ENCODE data around the gene ZNF837. TPM values are rescaled to one million over a fixed set of nuclear protein-coding genes. Genes with fewer than 3 reads are reported as not detected.
A peak's percentile ranks its signal among the peaks of the same experiment; 100 is the strongest.

ZNF837 gene
- total RNA-seq, 1 experiment from 2014 or later = 4.9 TPM

DNA sequence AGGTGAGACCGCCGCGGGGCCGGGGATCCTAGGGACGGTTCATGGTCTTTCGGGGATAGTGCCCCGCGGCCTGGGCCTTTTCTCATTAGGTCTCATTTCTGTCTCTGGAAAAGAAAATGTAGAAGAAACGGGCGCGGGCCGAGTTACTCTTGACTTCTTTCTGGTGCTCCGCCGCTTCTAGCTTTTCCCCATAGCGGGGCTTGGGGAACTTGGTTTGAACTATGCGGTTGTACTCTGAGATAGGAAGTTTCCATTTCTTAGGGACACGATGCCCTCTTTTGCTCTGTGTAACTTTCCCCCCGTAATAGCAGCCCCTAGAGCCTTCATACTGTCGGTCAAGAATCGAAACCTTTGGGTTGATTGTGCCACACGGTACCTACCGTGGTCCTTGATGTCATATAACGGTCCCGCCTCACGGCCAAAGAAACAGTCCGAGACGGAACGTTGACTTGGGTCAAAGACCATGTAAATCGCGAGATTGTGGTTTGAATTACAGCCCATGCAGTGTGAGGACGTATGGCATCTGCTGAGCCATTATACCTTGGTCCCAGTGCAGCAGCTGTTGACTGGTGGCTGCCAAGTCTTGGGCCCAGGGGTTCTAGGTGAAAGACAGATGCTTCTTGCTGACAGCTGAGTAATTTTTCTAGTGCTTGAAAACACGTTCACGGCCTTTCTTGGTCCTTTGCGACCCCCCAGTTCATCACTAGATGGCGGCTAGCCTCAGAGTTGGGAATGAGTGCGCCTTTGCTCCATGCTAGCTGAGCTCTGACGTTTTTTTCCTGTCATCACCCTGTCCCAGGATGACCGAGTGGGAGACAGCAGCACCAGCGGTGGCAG, 6.7 kb upstream of the ZNF837 start:
- no peaks in the 10 kb centered on the region for H3K9me3 Mint-ChIP-seq
- no peak for DNase-seq (ENCODE audit: low spot score)
- peak overlapping the region; percentile 96 for H3K4me3 Mint-ChIP-seq
- peaks cover 22% of the 10 kb centered on the region for H3K4me1 Mint-ChIP-seq
- ChIA-PET CTCF (interaction anchor here (0.6 kb wide), 1 partner anchor 82 kb away, joined by 3 read pairs; no protein-coding TSS in a partner anchor), POLR2A (interaction anchor here (1.1 kb wide), 1 partner anchor 25 kb away, joined by 3 read pairs; the partner anchor contains the start of gene ZNF497)
- TF ChIP-seq ZNF232 (CRISPR knock-in tag; IDR thresholded peaks at IDR 0.05) = no peak
- TF ChIP-seq CREM (CRISPR knock-in tag; IDR thresholded peaks at IDR 0.05) = 0 out of 2 replicates have a peak, but pooled peaks have one; percentile 38
- H3K36me3 Mint-ChIP-seq = peaks cover 39% of the 10 kb centered on the region
- H3K27ac Mint-ChIP-seq = peak overlapping the region; percentile 70
- no peaks in the 10 kb centered on the region for H3K27me3 Mint-ChIP-seq (ENCODE audit: low read depth)
- no peak for ATAC-seq

- Mint-ChIP-seq H3K4me3 (peak within 1 kb of the TSS; percentile 96), H3K4me1 (peaks cover 22% of the 10 kb centered on the region), H3K27ac (peak within 1 kb of the TSS; percentile 98), H3K9me3 (no peaks in the 10 kb centered on the region), H3K36me3 (peaks cover 35% of the 10 kb centered on the region), H3K27me3 (ENCODE audit: low read depth) (no peaks in the 10 kb centered on the region)
- ChIA-PET CTCF (interaction anchor here (0.6 kb wide), 1 partner anchor 98 kb away, joined by 4 read pairs; no protein-coding TSS in a partner anchor), POLR2A (interaction anchor here (0.6 to 1.1 kb wide), 3 partner anchors 24 to 189 kb away, joined by 3 to 4 read pairs (median 3); partner anchors contain the start of gene ZNF497)
- DNase-seq (ENCODE audit: low spot score) (peak; percentile 92), ATAC-seq (peak; percentile 88)
- TF ChIP-seq PRDM15 (CRISPR knock-in tag; IDR thresholded peaks at IDR 0.05) (peak; percentile 20; the same call in 1 of the 2 replicates), SP1 (CRISPR knock-in tag; conservative IDR thresholded peaks at IDR 0.05) (peak; percentile 85), ZNF232 (CRISPR knock-in tag; IDR thresholded peaks at IDR 0.05) (no peak), TCF7 (CRISPR knock-in tag; IDR thresholded peaks at IDR 0.05; ENCODE audit: low read depth) (0 out of 2 replicates have a peak, but pooled peaks have one; percentile 15), ELF4 (CRISPR knock-in tag; IDR thresholded peaks at IDR 0.05; ENCODE audit: low read depth) (0 out of 2 replicates have a peak, but pooled peaks have one; percentile 31), CREB1 (CRISPR knock-in tag; IDR thresholded peaks at IDR 0.05) (peak; percentile 89), HMGXB4 (CRISPR knock-in tag; IDR thresholded peaks at IDR 0.05) (peak; percentile 74; the same call in 1 of the 2 replicates), ZBTB21 (CRISPR knock-in tag; IDR thresholded peaks at IDR 0.05; ENCODE audit: borderline replicate concordance) (no peak), NR2C2 (CRISPR knock-in tag; IDR thresholded peaks at IDR 0.05) (peak; percentile 97), NFE2L1 (CRISPR knock-in tag; IDR thresholded peaks at IDR 0.05) (peak; percentile 70; the same call in 1 of the 2 replicates), ZNF263 (CRISPR knock-in tag; IDR thresholded peaks at IDR 0.05; ENCODE audit: low read depth) (0 out of 2 replicates have a peak, but pooled peaks have one; percentile 16), ETV6 (CRISPR knock-in tag; IDR thresholded peaks at IDR 0.05) (peak; percentile 39; the same call in 1 of the 2 replicates), FOXK1 (CRISPR knock-in tag; IDR thresholded peaks at IDR 0.05) (peak; percentile 83), ZNF423 (CRISPR knock-in tag; IDR thresholded peaks at IDR 0.05) (no peak), ZNF121 (CRISPR knock-in tag; IDR thresholded peaks at IDR 0.05) (no peak)
- TF ChIP-seq, protein P1, sequence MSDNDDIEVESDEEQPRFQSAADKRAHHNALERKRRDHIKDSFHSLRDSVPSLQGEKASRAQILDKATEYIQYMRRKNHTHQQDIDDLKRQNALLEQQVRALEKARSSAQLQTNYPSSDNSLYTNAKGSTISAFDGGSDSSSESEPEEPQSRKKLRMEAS (CRISPR knock-in tag; IDR thresholded peaks at IDR 0.05) = peak; percentile 93
- TF ChIP-seq, protein P2, sequence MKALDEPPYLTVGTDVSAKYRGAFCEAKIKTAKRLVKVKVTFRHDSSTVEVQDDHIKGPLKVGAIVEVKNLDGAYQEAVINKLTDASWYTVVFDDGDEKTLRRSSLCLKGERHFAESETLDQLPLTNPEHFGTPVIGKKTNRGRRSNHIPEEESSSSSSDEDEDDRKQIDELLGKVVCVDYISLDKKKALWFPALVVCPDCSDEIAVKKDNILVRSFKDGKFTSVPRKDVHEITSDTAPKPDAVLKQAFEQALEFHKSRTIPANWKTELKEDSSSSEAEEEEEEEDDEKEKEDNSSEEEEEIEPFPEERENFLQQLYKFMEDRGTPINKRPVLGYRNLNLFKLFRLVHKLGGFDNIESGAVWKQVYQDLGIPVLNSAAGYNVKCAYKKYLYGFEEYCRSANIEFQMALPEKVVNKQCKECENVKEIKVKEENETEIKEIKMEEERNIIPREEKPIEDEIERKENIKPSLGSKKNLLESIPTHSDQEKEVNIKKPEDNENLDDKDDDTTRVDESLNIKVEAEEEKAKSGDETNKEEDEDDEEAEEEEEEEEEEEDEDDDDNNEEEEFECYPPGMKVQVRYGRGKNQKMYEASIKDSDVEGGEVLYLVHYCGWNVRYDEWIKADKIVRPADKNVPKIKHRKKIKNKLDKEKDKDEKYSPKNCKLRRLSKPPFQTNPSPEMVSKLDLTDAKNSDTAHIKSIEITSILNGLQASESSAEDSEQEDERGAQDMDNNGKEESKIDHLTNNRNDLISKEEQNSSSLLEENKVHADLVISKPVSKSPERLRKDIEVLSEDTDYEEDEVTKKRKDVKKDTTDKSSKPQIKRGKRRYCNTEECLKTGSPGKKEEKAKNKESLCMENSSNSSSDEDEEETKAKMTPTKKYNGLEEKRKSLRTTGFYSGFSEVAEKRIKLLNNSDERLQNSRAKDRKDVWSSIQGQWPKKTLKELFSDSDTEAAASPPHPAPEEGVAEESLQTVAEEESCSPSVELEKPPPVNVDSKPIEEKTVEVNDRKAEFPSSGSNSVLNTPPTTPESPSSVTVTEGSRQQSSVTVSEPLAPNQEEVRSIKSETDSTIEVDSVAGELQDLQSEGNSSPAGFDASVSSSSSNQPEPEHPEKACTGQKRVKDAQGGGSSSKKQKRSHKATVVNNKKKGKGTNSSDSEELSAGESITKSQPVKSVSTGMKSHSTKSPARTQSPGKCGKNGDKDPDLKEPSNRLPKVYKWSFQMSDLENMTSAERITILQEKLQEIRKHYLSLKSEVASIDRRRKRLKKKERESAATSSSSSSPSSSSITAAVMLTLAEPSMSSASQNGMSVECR (CRISPR knock-in tag; IDR thresholded peaks at IDR 0.05; ENCODE audit: borderline replicate concordance) = peak; percentile 40
- TF ChIP-seq, protein P3, sequence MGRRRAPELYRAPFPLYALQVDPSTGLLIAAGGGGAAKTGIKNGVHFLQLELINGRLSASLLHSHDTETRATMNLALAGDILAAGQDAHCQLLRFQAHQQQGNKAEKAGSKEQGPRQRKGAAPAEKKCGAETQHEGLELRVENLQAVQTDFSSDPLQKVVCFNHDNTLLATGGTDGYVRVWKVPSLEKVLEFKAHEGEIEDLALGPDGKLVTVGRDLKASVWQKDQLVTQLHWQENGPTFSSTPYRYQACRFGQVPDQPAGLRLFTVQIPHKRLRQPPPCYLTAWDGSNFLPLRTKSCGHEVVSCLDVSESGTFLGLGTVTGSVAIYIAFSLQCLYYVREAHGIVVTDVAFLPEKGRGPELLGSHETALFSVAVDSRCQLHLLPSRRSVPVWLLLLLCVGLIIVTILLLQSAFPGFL (CRISPR knock-in tag; IDR thresholded peaks at IDR 0.05; ENCODE audit: borderline replicate concordance) = no peak
Observed at GRCh38 chr19:58386576-58387337, 5.9 kb upstream of the ZNF837 start, which contains the start of gene RPS5. TSS of gene RPS5 (plus strand) at chr19:58387269. CDS start at chr19:58388138, 869 bp downstream.
